ENCODE measurements around the gene IGFBP2. TPM values are rescaled to one million over a fixed set of nuclear protein-coding genes. Genes with fewer than 3 reads are reported as not detected.
A peak's percentile ranks its signal among the peaks of the same experiment; 100 is the strongest.

The IGFBP2 gene
- total and polyA plus RNA-seq, 8 donors: 106 to 636 (median 296) TPM

DNA sequence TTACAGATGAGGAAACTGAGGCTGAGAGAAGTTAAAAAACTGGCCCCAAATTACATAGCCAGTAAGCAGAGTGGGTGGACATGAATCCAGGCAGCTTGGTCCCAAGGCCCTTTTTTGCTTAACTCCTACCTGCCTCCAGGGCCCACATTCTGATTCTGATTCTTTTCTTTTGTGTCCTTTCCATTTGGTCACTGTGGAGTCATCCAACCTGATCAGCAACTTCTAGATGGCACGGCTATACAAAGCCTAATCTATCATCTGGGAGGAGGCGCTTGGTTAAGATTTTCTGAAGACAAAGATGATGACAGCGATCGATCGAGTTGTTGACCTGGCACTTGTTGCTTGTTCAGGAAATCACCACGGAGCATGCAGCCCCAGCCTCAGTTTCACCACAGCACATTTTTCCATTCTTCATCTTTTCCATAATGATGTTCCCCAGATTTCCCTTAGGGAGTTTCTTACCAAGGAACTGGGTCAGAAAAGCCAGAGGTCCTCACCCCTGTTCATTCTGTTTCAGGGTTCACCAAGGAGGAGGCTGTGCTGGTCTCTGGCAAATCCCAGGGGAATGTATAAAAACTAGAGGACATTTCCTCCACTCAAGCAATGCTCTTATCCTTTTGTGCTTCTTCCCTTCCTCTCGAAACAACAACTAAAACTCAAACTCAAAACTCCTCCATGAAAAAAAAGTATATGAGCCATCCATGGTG is 6.9 kb upstream of the IGFBP2 start:
- intact Hi-C loops (cut with DNase I; ENCODE audit: low total_unique reads): no loop called here
- H3K27me3 ChIP-seq: no peaks in the 10 kb centered on the region
- no peak overlapping the region for H3K4me3 ChIP-seq
- H3K9me3 ChIP-seq: no peaks in the 10 kb centered on the region
- peaks cover 7 to 9% (median 8%) of the 10 kb centered on the region in 4 donors for H3K4me1 ChIP-seq
- no peaks in the 10 kb centered on the region for H3K36me3 ChIP-seq
- WGBS, 5 donors: 47 to 56% (median 56%) methylated on average over 7 of the region's 7 CpGs
- H3K27ac ChIP-seq: no peak overlapping the region
- DNase-seq: no peak
- TF ChIP-seq EP300 (IDR thresholded peaks at IDR 0.05) (no peak), POLR2AphosphoS5 (IDR thresholded peaks at IDR 0.05) (no peak), POLR2A (IDR thresholded peaks at IDR 0.05) (no peak)
- TF ChIP-seq, protein P1, sequence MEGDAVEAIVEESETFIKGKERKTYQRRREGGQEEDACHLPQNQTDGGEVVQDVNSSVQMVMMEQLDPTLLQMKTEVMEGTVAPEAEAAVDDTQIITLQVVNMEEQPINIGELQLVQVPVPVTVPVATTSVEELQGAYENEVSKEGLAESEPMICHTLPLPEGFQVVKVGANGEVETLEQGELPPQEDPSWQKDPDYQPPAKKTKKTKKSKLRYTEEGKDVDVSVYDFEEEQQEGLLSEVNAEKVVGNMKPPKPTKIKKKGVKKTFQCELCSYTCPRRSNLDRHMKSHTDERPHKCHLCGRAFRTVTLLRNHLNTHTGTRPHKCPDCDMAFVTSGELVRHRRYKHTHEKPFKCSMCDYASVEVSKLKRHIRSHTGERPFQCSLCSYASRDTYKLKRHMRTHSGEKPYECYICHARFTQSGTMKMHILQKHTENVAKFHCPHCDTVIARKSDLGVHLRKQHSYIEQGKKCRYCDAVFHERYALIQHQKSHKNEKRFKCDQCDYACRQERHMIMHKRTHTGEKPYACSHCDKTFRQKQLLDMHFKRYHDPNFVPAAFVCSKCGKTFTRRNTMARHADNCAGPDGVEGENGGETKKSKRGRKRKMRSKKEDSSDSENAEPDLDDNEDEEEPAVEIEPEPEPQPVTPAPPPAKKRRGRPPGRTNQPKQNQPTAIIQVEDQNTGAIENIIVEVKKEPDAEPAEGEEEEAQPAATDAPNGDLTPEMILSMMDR (IDR thresholded peaks at IDR 0.05): no peak

DNA sequence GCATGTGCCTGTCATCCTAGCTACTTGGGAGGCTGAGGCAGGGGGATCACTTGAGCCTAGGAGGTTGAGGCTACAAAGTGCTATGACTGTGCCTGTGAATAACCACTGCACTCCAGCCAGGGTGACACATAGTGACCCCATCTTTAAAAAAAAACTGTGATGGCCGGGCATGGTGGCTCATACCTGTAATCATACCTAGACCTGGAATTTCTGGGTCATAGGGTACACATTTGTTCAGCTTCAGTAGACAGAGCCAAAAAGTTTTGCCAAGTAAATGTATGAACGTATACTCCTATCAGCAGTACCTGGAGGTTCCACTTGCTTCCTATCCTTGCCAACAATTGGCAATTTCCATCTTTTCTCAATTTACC is 6.4 kb upstream of the IGFBP2 start:
- TF ChIP-seq, protein P1 (IDR thresholded peaks at IDR 0.05): no peak
- TF ChIP-seq POLR2A (IDR thresholded peaks at IDR 0.05) (no peak), POLR2AphosphoS5 (IDR thresholded peaks at IDR 0.05) (no peak), EP300 (IDR thresholded peaks at IDR 0.05) (no peak)
- WGBS, 5 donors: 29 to 42% (median 38%) methylated on average over 2 of the region's 2 CpGs
- no peak overlapping the region for H3K4me3 ChIP-seq
- no peak overlapping the region for H3K27ac ChIP-seq
- intact Hi-C loops (cut with DNase I; ENCODE audit: low total_unique reads): no loop called here
- H3K4me1 ChIP-seq: peaks cover 1 to 4% (median 3%) of the 10 kb centered on the region in 4 donors
- no peaks in the 10 kb centered on the region for H3K27me3 ChIP-seq
- DNase-seq: no peak
- no peaks in the 10 kb centered on the region for H3K36me3 ChIP-seq
- H3K9me3 ChIP-seq: no peaks in the 10 kb centered on the region

DNA sequence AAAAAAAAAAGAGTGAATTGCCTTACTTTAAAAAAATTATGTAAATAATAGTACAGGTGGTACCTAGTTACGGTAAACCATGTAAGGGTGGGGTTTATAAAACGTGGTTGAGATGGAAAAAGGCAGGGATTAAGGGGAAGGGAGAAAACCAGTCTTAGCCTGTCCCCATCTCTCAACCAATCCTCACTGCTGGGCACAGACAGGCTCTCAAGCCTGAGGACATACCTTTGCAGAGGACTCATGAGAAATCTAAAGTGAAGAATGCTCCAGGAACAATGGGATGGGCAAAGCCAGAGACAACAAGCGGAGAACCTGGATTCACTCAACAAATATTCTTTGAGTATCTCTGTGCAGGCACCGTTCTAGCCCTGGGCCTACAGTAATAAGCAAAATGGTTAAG is 3.4 kb upstream of the IGFBP2 start:
- no peaks in the 10 kb centered on the region for H3K36me3 ChIP-seq
- H3K4me3 ChIP-seq: no peak overlapping the region
- no peak for TF ChIP-seq EP300 (IDR thresholded peaks at IDR 0.05)
- TF ChIP-seq POLR2A (IDR thresholded peaks at IDR 0.05): no peak
- no peak for TF ChIP-seq POLR2AphosphoS5 (IDR thresholded peaks at IDR 0.05)
- TF ChIP-seq, protein P1 (IDR thresholded peaks at IDR 0.05): no peak
- DNase-seq: no peak
- peaks cover 0 to 26% (median 5%) of the 10 kb centered on the region in 3 donors for H3K27me3 ChIP-seq
- WGBS, 5 donors: 78 to 84% (median 83%) methylated on average over 4 of the region's 4 CpGs
- H3K27ac ChIP-seq: no peak overlapping the region
- peaks cover 4 to 26% (median 21%) of the 10 kb centered on the region in 4 donors for H3K4me1 ChIP-seq
- intact Hi-C loops (cut with DNase I; ENCODE audit: low total_unique reads): no loop called here
- H3K9me3 ChIP-seq: no peaks in the 10 kb centered on the region

DNA sequence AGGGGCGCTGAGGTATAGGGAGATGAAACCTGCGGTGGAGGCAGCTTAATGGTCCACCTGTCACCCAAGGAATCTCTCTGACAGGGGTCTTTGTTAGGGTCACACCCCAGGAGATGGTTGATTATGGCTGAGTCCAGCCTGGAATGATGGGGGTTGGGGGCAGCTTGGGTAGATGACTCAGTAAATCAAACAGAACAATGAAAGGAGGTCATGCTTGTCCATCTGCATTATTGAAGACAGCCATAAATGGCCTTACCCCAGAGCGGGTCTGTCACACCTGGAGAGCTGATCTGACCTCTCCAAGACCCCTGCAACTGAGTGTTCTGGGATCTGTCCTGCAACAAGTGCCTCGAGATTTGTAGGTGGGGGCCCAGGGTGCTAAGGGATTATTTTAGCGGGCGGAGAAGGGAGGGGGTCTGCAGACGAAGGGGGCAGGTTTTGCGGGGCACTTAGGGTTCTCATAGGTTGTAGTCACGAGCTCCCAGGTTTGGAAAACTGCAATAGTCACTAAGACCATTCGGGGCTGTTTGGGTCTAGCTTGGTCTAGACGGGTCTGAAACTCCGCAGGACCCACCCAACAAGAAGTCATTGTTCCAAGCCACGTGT is 771 bp upstream of the IGFBP2 start:
- peaks cover 0 to 51% (median 5%) of the 10 kb centered on the region in 3 donors for H3K27me3 ChIP-seq
- H3K36me3 ChIP-seq: no peaks in the 10 kb centered on the region
- H3K9me3 ChIP-seq: no peaks in the 10 kb centered on the region
- peak overlapping the region; percentile 64 to 91 (median 86) for H3K27ac ChIP-seq
- DNase-seq: no peak
- intact Hi-C loops (cut with DNase I; ENCODE audit: low total_unique reads): no loop called here
- TF ChIP-seq POLR2A (IDR thresholded peaks at IDR 0.05) (no peak), EP300 (IDR thresholded peaks at IDR 0.05) (no peak), POLR2AphosphoS5 (IDR thresholded peaks at IDR 0.05) (no peak)
- TF ChIP-seq, protein P1 (IDR thresholded peaks at IDR 0.05): no peak
- H3K4me1 ChIP-seq: peaks cover 20 to 51% (median 40%) of the 10 kb centered on the region in 4 donors
- 50 to 66% (median 59%) methylated on average over 13 of the region's 13 CpGs for WGBS, 5 donors
- H3K4me3 ChIP-seq: peak overlapping the region; percentile 56 to 77 (median 68)

Measured in stomach (tissue), 9 donors.